ENCODE results near the gene FZD1. TPM values are rescaled to one million over a fixed set of nuclear protein-coding genes. Genes with fewer than 3 reads are reported as not detected.

FZD1 gene
- total and polyA plus RNA-seq, 2 of the 4 experiments (the other 2 are of a cell fraction), result 3.6 to 6.8 TPM

- Histone ChIP-seq H3K14ac (replicated peaks; ENCODE audit: low read depth, low read length) (no peak overlapping the region), H2AFZ (replicated peaks; ENCODE audit: low read length, poor library complexity) (no peak overlapping the region), H3K56ac (ENCODE audit: extremely low read depth, insufficient read depth, low read length) (no peak overlapping the region), H3K4me1 (ENCODE audit: control insufficient read depth, insufficient read depth, low read length) (peaks cover 3% of the 10 kb centered on the region; the same call in 1 of the 2 replicates), H3K18ac (ENCODE audit: low read depth, low read length) (no peak overlapping the region), H3K23ac (ENCODE audit: low read depth, low read length) (no peak overlapping the region), H4K20me1 (ENCODE audit: insufficient read depth, low read length) (no peaks in the 10 kb centered on the region), H4K91ac (ENCODE audit: insufficient read depth, low read depth, low read length) (no peak overlapping the region), H3K4ac (ENCODE audit: low read depth, low read length) (no peak overlapping the region), H2BK15ac (ENCODE audit: low read depth, low read length) (no peak overlapping the region), H3K4me2 (ENCODE audit: low read depth, low read length) (no peak overlapping the region), H2AK9ac (replicated peaks; ENCODE audit: low read depth, low read length, poor library complexity) (no peak overlapping the region), H2BK5ac (ENCODE audit: low read depth, low read length, poor library complexity, severe bottlenecking) (no peak overlapping the region), H3K9me3 (ENCODE audit: control insufficient read depth, insufficient read depth, low read length) (no peaks in the 10 kb centered on the region), H3K27me3 (ENCODE audit: control insufficient read depth, insufficient read depth, low read length) (no peaks in the 10 kb centered on the region), H3K4me3 (ENCODE audit: insufficient read depth, low read depth, low read length) (no peak overlapping the region), H4K8ac (ENCODE audit: low read depth in 2 of 2, low read length in 2 of 2) (no peak overlapping the region), H4K5ac (ENCODE audit: low read depth, low read length) (no peak overlapping the region), H3K79me1 (ENCODE audit: low read depth in 1 of 2, low read length in 2 of 2) (no peaks in the 10 kb centered on the region), H3K27ac (ENCODE audit: insufficient read depth, low read length) (no peak overlapping the region), H2BK120ac (ENCODE audit: low read depth, low read length) (no peak overlapping the region), H3K9me1 (ENCODE audit: insufficient read depth, low read length) (no peaks in the 10 kb centered on the region), H2AK5ac (ENCODE audit: low read depth, low read length) (no peak overlapping the region), H3K36me3 (ENCODE audit: control insufficient read depth, insufficient read depth, low read length) (no peaks in the 10 kb centered on the region), H3K9ac (ENCODE audit: low read depth, low read length) (no peak overlapping the region), H2BK20ac (ENCODE audit: low read depth, low read length) (no peak overlapping the region)
- dilution Hi-C loops (cut with HindIII; ENCODE audit: low sequenced_read_pairs, unreplicated experiment), result no loop called here
- intact Hi-C loops (cut with micrococcal nuclease), result no loop called here
- no peak for DNase-seq
- CTCF ChIA-PET, result interaction anchor here (1.5 kb wide), 1 partner anchor 11 kb away, joined by 6 read pairs; no protein-coding TSS in a partner anchor
- in situ Hi-C loops (cut with MboI; ENCODE audit: low sequenced_read_pairs), result no loop called here
- TF ChIP-seq MXI1 (IDR thresholded peaks at IDR 0.05; ENCODE audit: borderline replicate concordance, low read depth, low read length) (no peak), RCOR1 (IDR thresholded peaks at IDR 0.05; ENCODE audit: insufficient replicate concordance, low read length) (no peak), CEBPB (IDR thresholded peaks at IDR 0.05; ENCODE audit: low read depth, low read length) (no peak), MAFK (IDR thresholded peaks at IDR 0.05; ENCODE audit: low read depth, low read length) (no peak), RFX5 (IDR thresholded peaks at IDR 0.05; ENCODE audit: low read depth, low read length) (no peak), MAZ (IDR thresholded peaks at IDR 0.05; ENCODE audit: borderline replicate concordance, low read depth, low read length) (no peak), CHD1 (IDR thresholded peaks at IDR 0.05; ENCODE audit: low read depth, low read length) (no peak), NFE2L2 (IDR thresholded peaks at IDR 0.05; ENCODE audit: low read depth, low read length) (no peak), BHLHE40 (IDR thresholded peaks at IDR 0.05; ENCODE audit: low read depth, low read length) (no peak), CTCF (conservative IDR thresholded peaks at IDR 0.05; ENCODE audit: low read depth, low read length) (no peak), FOS (IDR thresholded peaks at IDR 0.05; ENCODE audit: low read depth, low read length) (no peak), ELK1 (IDR thresholded peaks at IDR 0.05; ENCODE audit: borderline replicate concordance, low read depth, low read length) (no peak), SMC3 (IDR thresholded peaks at IDR 0.05; ENCODE audit: low read depth, low read length) (no peak), USF2 (IDR thresholded peaks at IDR 0.05; ENCODE audit: low read depth, low read length) (no peak)
- BruUV-seq (replicated peaks), result no TSS peak
- POLR2A ChIA-PET (ENCODE audit: unreplicated experiment), result no interaction called here
- ATAC-seq (ENCODE audit: low read depth), result no peak
Measured at GRCh38 chr7:91276909-91277308, 12.7 kb downstream of the FZD1 start.
